GM18873 (cell line): ENCODE results near the gene SPATA31D4.
"Not testable (repeated sequence)": the region's sequence is repeated elsewhere in the genome, so short reads cannot be mapped to it uniquely, and the experiment has no call there.

Experiments used
- ATAC-seq: cut with Tn5 transposase; IDR thresholded peaks from one replicate; pipeline ENCODE4 v1.9.1; 2021; ENCODE audit warnings: mild to moderate bottlenecking, moderate library complexity, moderate number of reproducible peaks; ENCODE audit not compliant: unreplicated experiment, low FRiP score

The SPATA31D4 gene

GRCh38 chr9:81928305-81928704 lies at the start of gene SPATA31D4:
Gene SPATA31D4, plus strand, starts transcription at chr9:81928428. Its CDS starts 86 bp downstream, at chr9:81928514.
- not testable (repeated sequence) for ATAC-seq

GRCh38 chr9:81878530-81878929 lies 49.7 kb upstream of the SPATA31D4 start:
- no peak for ATAC-seq

GRCh38 chr9:81879501-81879916 lies 48.7 kb upstream of the SPATA31D4 start:
- ATAC-seq = no peak

- no peak for ATAC-seq
Observed at GRCh38 chr9:81885602-81886001, 42.6 kb upstream of the SPATA31D4 start.

- ATAC-seq = no peak
Observed at GRCh38 chr9:81886665-81887064, 41.6 kb upstream of the SPATA31D4 start.

GRCh38 chr9:81890104-81890503 lies 38.1 kb upstream of the SPATA31D4 start:
- no peak for ATAC-seq

GRCh38 chr9:81892440-81892839 lies 35.8 kb upstream of the SPATA31D4 start:
- ATAC-seq = no peak

GRCh38 chr9:81893929-81894328 lies 34.3 kb upstream of the SPATA31D4 start:
- ATAC-seq = no peak

GRCh38 chr9:81894891-81895290 lies 33.3 kb upstream of the SPATA31D4 start:
- no peak for ATAC-seq

- no peak for ATAC-seq
Observed at GRCh38 chr9:81896070-81896469, 32.2 kb upstream of the SPATA31D4 start.

GRCh38 chr9:81898851-81899250 lies 29.4 kb upstream of the SPATA31D4 start:
- no peak for ATAC-seq

GRCh38 chr9:81902196-81902595 lies 26.0 kb upstream of the SPATA31D4 start:
- ATAC-seq = no peak

GRCh38 chr9:81902626-81903025 lies 25.6 kb upstream of the SPATA31D4 start:
- ATAC-seq = no peak

- no peak for ATAC-seq
Observed at GRCh38 chr9:81906671-81907070, 21.6 kb upstream of the SPATA31D4 start.

GRCh38 chr9:81912135-81912534 lies 16.1 kb upstream of the SPATA31D4 start:
- ATAC-seq = no peak

GRCh38 chr9:81915801-81916505 lies 12.3 kb upstream of the SPATA31D4 start:
- no peak for ATAC-seq

GRCh38 chr9:81918507-81918906 lies 9.7 kb upstream of the SPATA31D4 start:
- ATAC-seq = not testable (repeated sequence)

- ATAC-seq = not testable (repeated sequence)
Observed at GRCh38 chr9:81930147-81930546, 1.9 kb downstream of the SPATA31D4 start.

- ATAC-seq = not testable (repeated sequence)
Observed at GRCh38 chr9:81933547-81933946, 5.3 kb downstream of the SPATA31D4 start.

GRCh38 chr9:81943393-81943792 lies 15.2 kb downstream of the SPATA31D4 start, which contains the start of gene SPATA31D3:
Gene SPATA31D3, plus strand, starts transcription at chr9:81943500. Its CDS starts 86 bp downstream, at chr9:81943586.
- not testable (repeated sequence) for ATAC-seq

- ATAC-seq = not testable (repeated sequence)
Observed at GRCh38 chr9:81948650-81949049, 20.4 kb downstream of the SPATA31D4 start.

GRCh38 chr9:81953096-81953495 lies 24.9 kb downstream of the SPATA31D4 start:
- ATAC-seq = no peak
